KMS-11 (cell line): Measurements from ENCODE around the gene SKAP2.

Source experiments
- H2AFZ ChIP-seq: fragments of 200-600 bp; sonication (generic); 2 replicates; pipeline ENCODE4 v1.6.1; 2016; ENCODE audit warnings: antibody characterized with exemption, mixed run types, low read depth
- H3K27ac ChIP-seq: fragments of 200-600 bp; sonication (generic); 2 replicates; pipeline ENCODE4 v1.6.1; 2016; ENCODE audit warnings: mild to moderate bottlenecking, mixed run types
- H3K27me3 ChIP-seq: fragments of 200-600 bp; sonication (generic); 2 replicates; pipeline ENCODE4 v1.6.1; 2017; ENCODE audit warnings: mild to moderate bottlenecking, low read depth, mixed run types, moderate library complexity; ENCODE audit not compliant: insufficient read depth
- H3K36me3 ChIP-seq: fragments of 200-600 bp; sonication (generic); 2 replicates; pipeline ENCODE4 v1.6.1; 2017; ENCODE audit warnings: mild to moderate bottlenecking, mixed run types; ENCODE audit not compliant: insufficient read depth
- H3K4me1 ChIP-seq: fragments of 200-600 bp; sonication (generic); 2 replicates; pipeline ENCODE4 v1.6.1; 2016; ENCODE audit warnings: mild to moderate bottlenecking, low read depth, mixed run types; ENCODE audit not compliant: poor library complexity, severe bottlenecking
- H3K4me2 ChIP-seq: fragments of 200-600 bp; sonication (generic); 2 replicates; pipeline ENCODE4 v1.7.0; 2016; ENCODE audit warnings: mild to moderate bottlenecking, mixed run types
- H3K4me3 ChIP-seq: fragments of 200-600 bp; sonication (generic); IDR thresholded peaks from 2 replicates; pipeline ENCODE4 v1.6.1; 2017; ENCODE audit warnings: low read depth, low read length, mixed read lengths; ENCODE audit not compliant: insufficient read depth
- H3K79me2 ChIP-seq: fragments of 200-600 bp; sonication (generic); 2 replicates; pipeline ENCODE4 v1.6.1; 2016; ENCODE audit warnings: low read depth, mixed run types; ENCODE audit not compliant: insufficient read depth
- H3K9ac ChIP-seq: fragments of 200-600 bp; sonication (generic); 2 replicates; pipeline ENCODE4 v1.6.1; 2016; ENCODE audit warnings: mild to moderate bottlenecking, mixed run types
- H4K20me1 ChIP-seq: fragments of 200-600 bp; sonication (generic); 2 replicates; pipeline ENCODE4 v1.6.1; 2016; ENCODE audit warnings: mild to moderate bottlenecking, mixed run types; ENCODE audit not compliant: insufficient read depth
- TF ChIP-seq, protein P1 (sequence below): fragments of 200-600 bp; sonication (generic); conservative IDR thresholded peaks from 2 replicates; pipeline ENCODE4 v1.6.1; 2017; ENCODE audit warnings: low read depth, mild to moderate bottlenecking, antibody characterized with exemption, low read length, moderate library complexity, mixed read lengths

SKAP2 gene

GRCh38 chr7:26709210-26709990 is 155.0 kb downstream of the SKAP2 start:
- Histone ChIP-seq H3K9ac (no peak overlapping the region), H3K79me2 (no peaks in the 10 kb centered on the region), H3K36me3 (no peaks in the 10 kb centered on the region), H3K4me2 (no peak overlapping the region), H3K4me3 (no peak overlapping the region), H3K27ac (no peak overlapping the region), H3K4me1 (no peaks in the 10 kb centered on the region), H2AFZ (no peak overlapping the region), H4K20me1 (no peaks in the 10 kb centered on the region), H3K27me3 (no peaks in the 10 kb centered on the region)
- TF ChIP-seq, protein P1, sequence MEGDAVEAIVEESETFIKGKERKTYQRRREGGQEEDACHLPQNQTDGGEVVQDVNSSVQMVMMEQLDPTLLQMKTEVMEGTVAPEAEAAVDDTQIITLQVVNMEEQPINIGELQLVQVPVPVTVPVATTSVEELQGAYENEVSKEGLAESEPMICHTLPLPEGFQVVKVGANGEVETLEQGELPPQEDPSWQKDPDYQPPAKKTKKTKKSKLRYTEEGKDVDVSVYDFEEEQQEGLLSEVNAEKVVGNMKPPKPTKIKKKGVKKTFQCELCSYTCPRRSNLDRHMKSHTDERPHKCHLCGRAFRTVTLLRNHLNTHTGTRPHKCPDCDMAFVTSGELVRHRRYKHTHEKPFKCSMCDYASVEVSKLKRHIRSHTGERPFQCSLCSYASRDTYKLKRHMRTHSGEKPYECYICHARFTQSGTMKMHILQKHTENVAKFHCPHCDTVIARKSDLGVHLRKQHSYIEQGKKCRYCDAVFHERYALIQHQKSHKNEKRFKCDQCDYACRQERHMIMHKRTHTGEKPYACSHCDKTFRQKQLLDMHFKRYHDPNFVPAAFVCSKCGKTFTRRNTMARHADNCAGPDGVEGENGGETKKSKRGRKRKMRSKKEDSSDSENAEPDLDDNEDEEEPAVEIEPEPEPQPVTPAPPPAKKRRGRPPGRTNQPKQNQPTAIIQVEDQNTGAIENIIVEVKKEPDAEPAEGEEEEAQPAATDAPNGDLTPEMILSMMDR, result no peak

GRCh38 chr7:26705567-26705966 is 158.8 kb downstream of the SKAP2 start:
- no peaks in the 10 kb centered on the region for H3K27me3 ChIP-seq
- H3K4me1 ChIP-seq, result no peaks in the 10 kb centered on the region
- no peak overlapping the region for H3K4me3 ChIP-seq
- no peak overlapping the region for H3K27ac ChIP-seq
- H2AFZ ChIP-seq, result no peak overlapping the region
- no peaks in the 10 kb centered on the region for H3K36me3 ChIP-seq
- H3K4me2 ChIP-seq, result no peak overlapping the region
- no peak overlapping the region for H3K9ac ChIP-seq
- H3K79me2 ChIP-seq, result no peaks in the 10 kb centered on the region
- no peaks in the 10 kb centered on the region for H4K20me1 ChIP-seq
- TF ChIP-seq, protein P1, result no peak

DNA sequence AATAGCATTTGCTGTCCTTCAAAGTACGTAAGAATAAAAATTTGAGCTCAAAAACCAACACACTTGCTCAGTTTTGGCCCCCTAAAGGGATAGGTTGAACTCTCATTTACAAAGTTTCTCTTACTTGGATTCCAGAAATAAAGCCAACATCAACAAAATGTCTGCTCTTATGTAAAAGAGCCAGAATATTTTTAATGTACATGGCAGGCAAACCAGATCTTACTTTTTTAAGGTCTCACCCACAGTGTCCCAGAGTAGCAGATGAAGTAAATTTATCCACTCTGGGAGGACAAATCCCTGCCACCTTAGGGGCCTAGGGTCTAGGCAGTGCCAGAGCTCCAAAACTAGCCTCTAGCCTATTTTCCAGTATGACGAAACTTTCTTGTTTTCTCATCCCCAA is 159.6 kb downstream of the SKAP2 start:
- H3K4me3 ChIP-seq, result no peak overlapping the region
- H3K27ac ChIP-seq, result no peak overlapping the region
- TF ChIP-seq, protein P1, result no peak

DNA sequence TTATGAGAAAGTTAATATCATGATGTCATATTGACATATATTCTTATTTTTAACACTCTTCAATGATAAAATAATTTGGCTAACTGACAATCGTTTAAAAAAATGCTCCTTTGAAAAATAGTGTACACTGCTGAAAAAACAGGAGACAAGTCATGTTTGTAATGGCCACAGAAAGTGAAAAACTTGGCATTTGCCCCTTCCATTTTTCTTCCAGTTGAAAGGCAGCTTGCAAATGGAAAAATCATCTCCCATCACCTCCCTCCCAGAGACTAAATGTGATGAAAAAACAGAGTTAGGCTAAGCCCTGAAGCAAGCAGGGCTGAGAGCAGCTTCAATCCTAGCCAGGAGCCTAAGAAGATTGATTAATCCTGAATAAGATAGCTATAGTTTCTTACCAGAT is 160.4 kb downstream of the SKAP2 start:
- Histone ChIP-seq H3K4me2 (no peak overlapping the region), H3K36me3 (no peaks in the 10 kb centered on the region), H3K4me1 (no peaks in the 10 kb centered on the region), H3K9ac (no peak overlapping the region), H3K27ac (no peak overlapping the region), H3K27me3 (no peaks in the 10 kb centered on the region), H4K20me1 (no peaks in the 10 kb centered on the region), H2AFZ (no peak overlapping the region), H3K79me2 (no peaks in the 10 kb centered on the region), H3K4me3 (no peak overlapping the region)
- TF ChIP-seq, protein P1, result no peak

More for the DNA sequence above, 159.6 kb downstream of the SKAP2 start:
- Histone ChIP-seq H3K9ac (no peak overlapping the region), H3K27me3 (no peaks in the 10 kb centered on the region), H3K36me3 (no peaks in the 10 kb centered on the region), H3K4me1 (no peaks in the 10 kb centered on the region), H3K79me2 (no peaks in the 10 kb centered on the region), H4K20me1 (no peaks in the 10 kb centered on the region), H2AFZ (no peak overlapping the region), H3K4me2 (no peak overlapping the region)
